Adrenal gland (tissue), 12 donors: ENCODE results near the gene TMEM273. TPM values are rescaled to one million over a fixed set of nuclear protein-coding genes. Genes with fewer than 3 reads are reported as not detected.

Experiments
- DNase-seq, 7 donors: peaks; one replicate each; pipeline ENCODE4 v3.0.0-alpha.2; 2019 to 2020
- H3K27ac ChIP-seq, 5 donors: fragments of 200-600 bp; sonication (generic) in 4 of 5; 1 replicate in 3 of 5; 2 replicates in 2 of 5; pipeline versions ENCODE4 v1.5.1 to v1.8.0; 2016 to 2020; ENCODE audit warnings: mild to moderate bottlenecking in 1 of 5
- H3K27me3 ChIP-seq: fragments of 200-600 bp; 2 replicates; pipeline ENCODE4 v1.8.0; 2021
- H3K36me3 ChIP-seq, 2 donors: fragments of 200-600 bp; replicated peaks in 1 of 2; 1 replicate in 1 of 2; 2 replicates in 1 of 2; pipeline versions ENCODE4 v1.5.1 to v1.8.0; 2018 to 2022
- H3K4me1 ChIP-seq, 2 donors: fragments of 200-600 bp; replicated peaks in 1 of 2; 1 replicate in 1 of 2; 2 replicates in 1 of 2; pipeline versions ENCODE4 v1.5.1 to v1.8.0; 2018 to 2021
- H3K4me3 ChIP-seq, 4 donors: fragments of 200-600 bp; sonication (generic) in 3 of 4; one replicate each; pipeline ENCODE4 v1.5.1; 2016 to 2018
- H3K9me3 ChIP-seq, 3 donors: fragments of 200-600 bp; sonication (generic) in 1 of 3; replicated peaks in 1 of 3; 1 replicate in 2 of 3; 2 replicates in 1 of 3; pipeline versions ENCODE4 v1.5.1 to v1.8.0; 2016 to 2021
- POLR2A ChIP-seq, 2 donors: fragments of 450-650 bp; IDR thresholded peaks; one replicate each; pipeline ENCODE4 v1.6.1; 2017; ENCODE audit warnings: antibody characterized with exemption in 2 of 2, mild to moderate bottlenecking in 2 of 2, moderate library complexity in 1 of 2
- WGBS, 4 donors: extraction: QIAGEN DNeasy Blood & Tissue Kit in 2 of 4; methylation state at CpG; one replicate each; pipeline versions ENCODE4 v1.1.5 to v1.1.7; 2013 to 2017; 5-methylcytosine and 5-hydroxymethylcytosine counted together
- intact Hi-C, 2 donors: fragments of 100-400 bp; cut with DNase I; formaldehyde crosslinking; loops; one replicate each; pipeline versions ENCODE4 v1.14.1 to v1.15.0; 2022 to 2023
- polyA plus RNA-seq, 3 donors: library from polyadenylated mRNA; stranded (reverse); fragments of 200-250 nt in 2 of 3; fragments of 350-450 nt in 1 of 3; fragmentation: Illumina TruSeq in 1 of 3; extraction: RNeasy Lipid Tissue Mini Kit (QIAGEN cat#74804) in 1 of 3; gene quantifications; one replicate each; pipeline ENCODE4 v1.2.3, GENCODE V29; 2013 to 2014
- total RNA-seq, 9 donors: library from RNA; depleted of rRNA in 4 of 9; stranded (reverse); fragments of >200 nt in 4 of 9; fragments of 120-200 nt in 1 of 9; fragmentation: NEBNext Ultra II Directional in 1 of 9; extraction: Animal tissue kit (Norgen Biotek cat#: 25700) in 1 of 9; gene quantifications; one replicate each; pipeline versions ENCODE4 v1.1.0 to v1.2.4, GENCODE V29; 2013 to 2023
- TF ChIP-seq, protein P1 (sequence below), 6 experiments: fragments of 450-650 bp in 4 of 6; fragments of 200-600 bp in 2 of 6; sonication (generic) in 1 of 6; IDR thresholded peaks; 1 replicate in 5 of 6; 2 replicates in 1 of 6; pipeline versions ENCODE4 v1.5.1 to v1.8.0; 2016 to 2021; ENCODE audit warnings: antibody characterized with exemption in 6 of 6, mild to moderate bottlenecking in 2 of 6, moderate library complexity in 1 of 6
- donor health status: healthy with polysubstance abuse.
- donor health status: Bipolar disorder and iron deficiency.
- donor health status: DM: yes; HTN: yes; CAD: no.
- donor health status: DM: no; HTN: no; CAD: no.
- donor health status: DM: no; HTN: no; CAD: no.
- donor health status: DM: yes; HTN: yes; CAD: no.

TMEM273 gene
- total and polyA plus RNA-seq, 12 donors, result 2.0 to 10.0 (median 5.8) TPM; not detected in 1

DNA sequence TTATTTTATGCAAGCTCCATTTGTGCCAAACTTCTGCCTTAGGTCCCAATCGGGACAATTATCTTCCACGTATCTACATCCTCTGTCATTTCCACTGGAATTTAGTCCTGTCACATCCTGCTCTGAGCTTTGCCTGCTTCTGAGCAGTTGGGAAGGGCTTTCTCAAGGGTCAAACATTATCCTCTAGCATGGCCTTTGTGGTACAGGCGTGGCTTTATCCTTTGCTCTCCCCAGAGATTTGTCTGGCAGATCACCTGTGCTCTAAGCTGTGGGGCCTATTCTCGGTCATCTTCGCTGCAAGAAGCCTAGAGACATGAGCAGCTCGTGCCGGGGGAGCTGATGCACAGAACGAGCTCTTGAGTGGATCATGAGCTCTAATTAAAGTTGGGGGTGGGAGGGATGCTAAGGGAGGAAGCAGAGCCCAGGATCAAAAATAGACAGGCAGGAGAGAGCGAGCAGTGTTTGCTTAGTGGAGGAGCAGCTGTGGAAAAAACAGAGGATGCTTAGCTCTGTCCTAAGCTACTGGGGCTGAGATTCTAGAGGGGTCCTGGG lies 19.8 kb upstream of the TMEM273 start:
- WGBS, 4 donors, result 75 to 81% (median 77%) methylated on average over 9 of the region's 9 CpGs
- no peak overlapping the region for H3K4me3 ChIP-seq
- H3K27me3 ChIP-seq, result no peaks in the 10 kb centered on the region
- intact Hi-C loops, result no loop called here
- no peaks in the 10 kb centered on the region for H3K36me3 ChIP-seq
- no peaks in the 10 kb centered on the region for H3K4me1 ChIP-seq
- TF ChIP-seq, protein P1, sequence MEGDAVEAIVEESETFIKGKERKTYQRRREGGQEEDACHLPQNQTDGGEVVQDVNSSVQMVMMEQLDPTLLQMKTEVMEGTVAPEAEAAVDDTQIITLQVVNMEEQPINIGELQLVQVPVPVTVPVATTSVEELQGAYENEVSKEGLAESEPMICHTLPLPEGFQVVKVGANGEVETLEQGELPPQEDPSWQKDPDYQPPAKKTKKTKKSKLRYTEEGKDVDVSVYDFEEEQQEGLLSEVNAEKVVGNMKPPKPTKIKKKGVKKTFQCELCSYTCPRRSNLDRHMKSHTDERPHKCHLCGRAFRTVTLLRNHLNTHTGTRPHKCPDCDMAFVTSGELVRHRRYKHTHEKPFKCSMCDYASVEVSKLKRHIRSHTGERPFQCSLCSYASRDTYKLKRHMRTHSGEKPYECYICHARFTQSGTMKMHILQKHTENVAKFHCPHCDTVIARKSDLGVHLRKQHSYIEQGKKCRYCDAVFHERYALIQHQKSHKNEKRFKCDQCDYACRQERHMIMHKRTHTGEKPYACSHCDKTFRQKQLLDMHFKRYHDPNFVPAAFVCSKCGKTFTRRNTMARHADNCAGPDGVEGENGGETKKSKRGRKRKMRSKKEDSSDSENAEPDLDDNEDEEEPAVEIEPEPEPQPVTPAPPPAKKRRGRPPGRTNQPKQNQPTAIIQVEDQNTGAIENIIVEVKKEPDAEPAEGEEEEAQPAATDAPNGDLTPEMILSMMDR (IDR thresholded peaks at IDR 0.05), result no peak
- TF ChIP-seq POLR2A (IDR thresholded peaks at IDR 0.05), result no peak
- H3K9me3 ChIP-seq, result no peaks in the 10 kb centered on the region
- DNase-seq, result no peak
- H3K27ac ChIP-seq, result no peak overlapping the region

DNA sequence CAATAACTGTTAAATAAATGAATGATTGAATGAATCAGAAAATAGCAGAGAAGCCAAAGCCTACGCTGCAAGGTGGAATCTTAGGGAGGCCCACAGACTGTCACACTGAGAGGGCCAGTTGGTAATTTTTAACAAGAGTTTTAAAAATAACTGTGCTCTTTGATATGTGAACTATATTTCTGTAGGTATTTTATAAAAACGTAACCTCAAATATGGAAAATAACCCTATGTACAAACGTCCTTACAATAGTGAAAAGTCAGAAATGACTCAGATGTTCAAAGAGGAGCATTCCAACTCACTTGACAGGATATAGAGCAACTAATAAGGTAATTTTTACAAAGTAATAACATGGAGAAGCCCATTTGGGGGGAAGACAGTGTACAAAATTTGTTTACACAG lies 18.9 kb upstream of the TMEM273 start:
- Histone ChIP-seq H3K9me3 (no peaks in the 10 kb centered on the region), H3K36me3 (no peaks in the 10 kb centered on the region), H3K27me3 (no peaks in the 10 kb centered on the region), H3K27ac (no peak overlapping the region), H3K4me3 (no peak overlapping the region), H3K4me1 (no peaks in the 10 kb centered on the region)
- TF ChIP-seq, protein P1 (IDR thresholded peaks at IDR 0.05), result no peak
- TF ChIP-seq POLR2A (IDR thresholded peaks at IDR 0.05), result no peak
- intact Hi-C loops, result no loop called here
- no peak for DNase-seq
- 51 to 74% (median 70%) methylated on average over 3 of the region's 3 CpGs for WGBS, 4 donors

DNA sequence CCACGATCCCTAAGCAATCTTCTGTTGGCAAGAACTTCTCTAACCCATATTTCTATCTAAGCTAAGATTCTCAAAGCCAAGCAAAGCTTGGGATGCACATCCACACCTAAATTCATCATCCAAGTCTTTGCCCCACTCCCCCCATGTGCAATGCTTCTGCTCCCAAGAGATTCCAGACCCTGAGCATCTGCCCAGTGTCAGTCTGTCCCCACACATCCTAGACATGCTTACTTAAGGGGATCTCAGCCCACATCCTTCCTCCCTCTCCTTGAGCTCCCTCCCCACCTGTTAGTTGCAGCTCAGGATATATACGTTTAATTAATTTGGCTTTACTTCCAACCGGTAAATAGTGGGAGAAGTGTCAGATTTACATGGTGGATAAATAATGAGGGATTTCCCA lies 17.0 kb upstream of the TMEM273 start:
- peaks cover 0 to 7% (median 0%) of the 10 kb centered on the region in 3 donors for H3K9me3 ChIP-seq
- no peak for TF ChIP-seq POLR2A (IDR thresholded peaks at IDR 0.05)
- TF ChIP-seq, protein P1 (IDR thresholded peaks at IDR 0.05), result no peak
- intact Hi-C loops, result no loop called here
- no peak overlapping the region for H3K27ac ChIP-seq
- no peaks in the 10 kb centered on the region for H3K27me3 ChIP-seq
- DNase-seq, result no peak
- H3K4me1 ChIP-seq, result no peaks in the 10 kb centered on the region
- WGBS, 4 donors, result 61 to 86% (median 77%) methylated on average over 3 of the region's 3 CpGs
- H3K4me3 ChIP-seq, result no peak overlapping the region
- no peaks in the 10 kb centered on the region for H3K36me3 ChIP-seq

DNA sequence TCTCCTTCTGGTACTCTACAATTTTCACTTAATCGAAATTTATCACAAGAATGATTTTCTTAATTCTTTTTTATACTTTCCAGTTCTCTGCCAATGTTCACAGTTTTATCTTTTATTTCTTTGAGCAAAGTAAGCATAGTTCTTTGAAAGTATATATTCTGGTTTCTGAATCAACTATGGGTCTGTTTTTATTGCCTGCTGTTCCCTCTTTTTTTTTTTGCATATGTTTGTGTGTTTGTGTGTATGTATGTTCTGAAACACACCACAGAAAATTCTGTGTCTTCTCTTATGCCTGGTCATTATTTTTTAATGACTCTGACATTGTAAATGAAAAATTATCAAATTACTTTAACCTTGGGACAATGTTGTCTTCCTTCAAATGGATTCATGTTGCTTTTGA lies 15.9 kb upstream of the TMEM273 start:
- H3K9me3 ChIP-seq, result peaks cover 0 to 7% (median 0%) of the 10 kb centered on the region in 3 donors
- intact Hi-C loops, result no loop called here
- no peaks in the 10 kb centered on the region for H3K36me3 ChIP-seq
- TF ChIP-seq, protein P1 (IDR thresholded peaks at IDR 0.05), result no peak
- no peak for TF ChIP-seq POLR2A (IDR thresholded peaks at IDR 0.05)
- 59 to 73% (median 69%) methylated on average over 1 of the region's 1 CpG for WGBS, 4 donors
- DNase-seq, result no peak
- H3K27me3 ChIP-seq, result no peaks in the 10 kb centered on the region
- H3K27ac ChIP-seq, result no peak overlapping the region
- H3K4me1 ChIP-seq, result no peaks in the 10 kb centered on the region
- H3K4me3 ChIP-seq, result no peak overlapping the region
